Prostate gland (tissue), 2 donors: Measurements from ENCODE around the gene RINL. TPM values are rescaled to one million over a fixed set of nuclear protein-coding genes. Genes with fewer than 3 reads are reported as not detected.
"Not testable (repeated sequence)": the region's sequence is repeated elsewhere in the genome, so short reads cannot be mapped to it uniquely, and the experiment has no call there.

ENCODE experiments used
- DNase-seq: peaks from one replicate; pipeline ENCODE4 v3.0.0-alpha.2; 2019; ENCODE audit warnings: low spot score
- H3K27ac ChIP-seq, 2 donors: fragments of 200-600 bp; sonication (generic); 2 replicates each; pipeline ENCODE4 v1.5.1; 2017 to 2019
- H3K27me3 ChIP-seq: fragments of 200-600 bp; sonication (generic); replicated peaks from 2 replicates; pipeline ENCODE4 v1.5.1; 2019; ENCODE audit not compliant: insufficient read depth
- H3K36me3 ChIP-seq, 2 donors: fragments of 200-600 bp; sonication (generic); 1 replicate in 1 of 2; 2 replicates in 1 of 2; pipeline versions ENCODE4 v1.5.1 to v1.8.1; 2017 to 2019
- H3K4me1 ChIP-seq: fragments of 200-600 bp; sonication (generic); replicated peaks from 2 replicates; pipeline ENCODE4 v1.5.1; 2019
- H3K4me3 ChIP-seq, 2 donors: fragments of 200-600 bp; sonication (generic); 2 replicates each; pipeline ENCODE4 v1.5.1; 2017 to 2019
- H3K9me3 ChIP-seq: fragments of 200-600 bp; sonication (generic); 2 replicates; pipeline ENCODE4 v1.5.1; 2017
- CTCF ChIP-seq, 4 experiments: fragments of 200-600 bp in 2 of 4; fragments of 450-650 bp in 2 of 4; sonication (generic) in 2 of 4; IDR thresholded peaks; 1 replicate in 3 of 4; 2 replicates in 1 of 4; pipeline ENCODE4 v1.5.1; 2016 to 2019; ENCODE audit warnings: antibody characterized with exemption in 4 of 4, mild to moderate bottlenecking in 2 of 4, moderate library complexity in 2 of 4
- POLR2A ChIP-seq: fragments of 450-650 bp; IDR thresholded peaks from one replicate; pipeline ENCODE4 v1.6.1; 2016; ENCODE audit warnings: antibody characterized with exemption, mild to moderate bottlenecking
- POLR2AphosphoS5 ChIP-seq: sonication (generic); formaldehyde crosslinking; IDR thresholded peaks from one replicate; pipeline ENCODE4 v1.6.1; 2017; ENCODE audit warnings: antibody characterized with exemption
- WGBS: methylation state at CpG from one replicate; pipeline ENCODE4 v1.1.5; 2018; 5-methylcytosine and 5-hydroxymethylcytosine counted together
- intact Hi-C: fragments of 100-400 bp; cut with DNase I; formaldehyde crosslinking; loops from one replicate; pipeline ENCODE4 v1.14.2; 2022
- total RNA-seq, 2 donors: library from RNA; depleted of rRNA; stranded (reverse); fragments of >200 nt; gene quantifications; one replicate each; pipeline ENCODE4 v1.1.0, GENCODE V29; 2016

The RINL gene
- total RNA-seq, 2 donors from 2014 or later, result 3.1 to 10.2 TPM

- WGBS, result 89% methylated on average over 11 of the region's 11 CpGs
- H3K36me3 ChIP-seq, result no peaks in the 10 kb centered on the region
- TF ChIP-seq POLR2A, result no peak
- TF ChIP-seq POLR2AphosphoS5, result no peak
- H3K27ac ChIP-seq, result no peak overlapping the region
- intact Hi-C loops, result no loop called here
- no peak for DNase-seq
- no peak overlapping the region for H3K4me3 ChIP-seq
- no peaks in the 10 kb centered on the region for H3K4me1 ChIP-seq
- no peaks in the 10 kb centered on the region for H3K9me3 ChIP-seq
- no peaks in the 10 kb centered on the region for H3K27me3 ChIP-seq
These were observed 1.3 kb upstream of the RINL start for GRCh38 chr19:38879400-38879751.

GRCh38 chr19:38878575-38879399 lies 712 bp upstream of the RINL start:
- Histone ChIP-seq H3K36me3 (no peaks in the 10 kb centered on the region), H3K4me1 (no peaks in the 10 kb centered on the region), H3K27ac (peak overlapping the region in 1 of 2 donors; percentile 6), H3K4me3 (no peak overlapping the region), H3K9me3 (no peaks in the 10 kb centered on the region), H3K27me3 (no peaks in the 10 kb centered on the region)
- no peak for TF ChIP-seq POLR2AphosphoS5
- no peak for TF ChIP-seq CTCF (IDR thresholded peaks at IDR 0.05)
- TF ChIP-seq POLR2A, result no peak
- no peak for DNase-seq
- 82% methylated on average over 16 of the region's 16 CpGs for WGBS
- intact Hi-C loops, result no loop called here

DNA sequence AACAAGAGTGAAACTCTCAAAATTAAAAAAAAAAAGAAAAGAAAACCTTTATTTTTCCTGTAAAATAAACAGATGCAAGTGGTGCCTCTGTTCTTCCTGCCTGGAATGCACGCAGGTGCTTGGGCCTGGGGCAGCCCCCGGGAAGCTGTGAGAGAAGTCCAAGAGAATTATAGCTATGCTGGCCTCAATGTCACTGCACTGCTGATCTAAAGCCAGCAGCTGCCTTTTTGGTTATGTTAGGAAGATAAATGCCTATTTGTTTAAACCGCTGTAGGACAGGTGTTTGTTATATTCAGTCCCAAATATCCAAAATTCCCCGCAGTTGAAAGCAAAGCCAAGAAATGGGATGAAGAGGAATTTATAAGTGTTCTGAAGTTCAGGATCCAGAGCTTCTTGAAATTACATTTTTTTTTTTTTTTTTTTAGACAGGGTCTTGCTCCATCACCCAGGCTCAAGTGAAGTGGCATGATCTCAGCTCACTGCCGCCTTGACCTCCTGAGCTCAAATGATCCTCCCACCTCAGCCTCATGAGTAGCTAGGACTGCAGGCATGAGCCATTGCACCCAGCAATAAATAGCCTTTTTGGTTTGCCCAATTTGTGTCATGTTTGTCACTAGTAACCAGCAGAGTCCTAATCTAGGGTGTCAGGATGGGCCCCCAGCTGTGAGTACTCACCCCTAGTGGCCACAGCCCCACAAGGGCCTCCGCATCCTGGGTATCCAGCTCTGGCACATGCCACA lies 2.2 kb downstream of the RINL start:
- H3K36me3 ChIP-seq, result no peaks in the 10 kb centered on the region
- no peaks in the 10 kb centered on the region for H3K9me3 ChIP-seq
- intact Hi-C loops, result no loop called here
- 68% methylated on average over 6 of the region's 6 CpGs for WGBS
- TF ChIP-seq POLR2A (no peak), POLR2AphosphoS5 (no peak), CTCF (IDR thresholded peaks at IDR 0.05) (no peak)
- no peak for DNase-seq
- H3K4me1 ChIP-seq, result no peaks in the 10 kb centered on the region
- H3K4me3 ChIP-seq, result no peak overlapping the region
- no peaks in the 10 kb centered on the region for H3K27me3 ChIP-seq
- H3K27ac ChIP-seq, result no peak overlapping the region

- H3K4me3 ChIP-seq, intact Hi-C loops, H3K9me3 ChIP-seq, H3K36me3 ChIP-seq, H3K4me1 ChIP-seq, H3K27ac ChIP-seq, H3K27me3 ChIP-seq, DNase-seq: not testable (repeated sequence)
- WGBS, result 82% methylated on average over 10 of the region's 10 CpGs
These were observed 4.7 kb downstream of the RINL start for GRCh38 chr19:38873400-38873799.

GRCh38 chr19:38870612-38871011 lies 7.5 kb downstream of the RINL start:
- DNase-seq, result no peak
- Histone ChIP-seq H3K27me3 (no peaks in the 10 kb centered on the region), H3K4me3 (no peak overlapping the region), H3K36me3 (no peaks in the 10 kb centered on the region), H3K27ac (no peak overlapping the region), H3K4me1 (peaks cover 2% of the 10 kb centered on the region), H3K9me3 (no peaks in the 10 kb centered on the region)
- 92% methylated on average over 19 of the region's 19 CpGs for WGBS
- intact Hi-C loops, result no loop called here
- TF ChIP-seq CTCF (IDR thresholded peaks at IDR 0.05) (no peak), POLR2AphosphoS5 (no peak), POLR2A (no peak)
